Endothelial cell of umbilical vein (primary cell): Measurements from ENCODE around the gene CFTR.

ENCODE experiments used
- CTCF ChIP-seq, 2 donors: IDR thresholded peaks; 1 replicate in 1 of 2; 2 replicates in 1 of 2; pipeline ENCODE4 v1.5.1; 2011; ENCODE audit warnings: low read length in 2 of 2, mild to moderate bottlenecking in 2 of 2, moderate library complexity in 2 of 2, control low read depth in 1 of 2, inconsistent platforms in 1 of 2, low read depth in 1 of 2; ENCODE audit not compliant: insufficient read depth in 1 of 2; ENCODE audit errors: extremely low read depth in 1 of 2
- EZH2 ChIP-seq: IDR thresholded peaks from 2 replicates; pipeline ENCODE4 v1.6.1; 2012; ENCODE audit warnings: borderline replicate concordance, low read depth, mild to moderate bottlenecking, moderate library complexity, low read length, inconsistent platforms; ENCODE audit not compliant: severe bottlenecking
- POLR2A ChIP-seq: IDR thresholded peaks from 2 replicates; pipeline ENCODE4 v1.6.1; 2012; ENCODE audit warnings: low read depth, mild to moderate bottlenecking, control low read depth, low read length
- POLR2AphosphoS5 ChIP-seq: IDR thresholded peaks from 2 replicates; pipeline ENCODE4 v1.6.1; 2012; ENCODE audit warnings: low read depth, mild to moderate bottlenecking, control low read depth, low read length, moderate library complexity; ENCODE audit not compliant: insufficient read depth

- no peak for TF ChIP-seq CTCF (IDR thresholded peaks at IDR 0.05; ENCODE audit: extremely low read depth in 1 of 2, insufficient read depth in 1 of 2, low read depth in 1 of 2, low read length in 2 of 2)
- TF ChIP-seq POLR2AphosphoS5, result no peak
- no peak for TF ChIP-seq EZH2
- no peak for TF ChIP-seq POLR2A
Observed at GRCh38 chr7:117480978-117481377, 1.2 kb downstream of the CFTR start.
